Mucosa of rectum (tissue), 2 donors: ENCODE measurements around the gene MORN5.
A peak's percentile ranks its signal among the peaks of the same experiment; 100 is the strongest.

Experiments used
- H3K27ac ChIP-seq, 2 donors: one replicate each; pipeline ENCODE4 v1.7.0; 2013; ENCODE audit warnings: inconsistent platforms in 2 of 2, low read depth in 2 of 2, low read length in 2 of 2
- H3K27me3 ChIP-seq, 2 donors: one replicate each; pipeline ENCODE4 v1.7.0; 2013; ENCODE audit warnings: low read length in 2 of 2; ENCODE audit not compliant: control insufficient read depth in 2 of 2, insufficient read depth in 2 of 2
- H3K36me3 ChIP-seq, 2 donors: one replicate each; pipeline ENCODE4 v1.7.0; 2013; ENCODE audit warnings: low read length in 2 of 2; ENCODE audit not compliant: control insufficient read depth in 2 of 2, insufficient read depth in 2 of 2
- H3K4me1 ChIP-seq, 2 donors: one replicate each; pipeline ENCODE4 v1.7.0; 2013; ENCODE audit warnings: low read length in 2 of 2, mild to moderate bottlenecking in 1 of 2; ENCODE audit not compliant: control insufficient read depth in 2 of 2, insufficient read depth in 2 of 2
- H3K4me3 ChIP-seq, 2 donors: one replicate each; pipeline ENCODE4 v1.7.0; 2013; ENCODE audit warnings: low read length in 2 of 2
- H3K9ac ChIP-seq, 2 donors: one replicate each; pipeline ENCODE4 v1.7.0; 2013; ENCODE audit warnings: low read length in 2 of 2, low read depth in 1 of 2, mild to moderate bottlenecking in 1 of 2
- H3K9me3 ChIP-seq, 2 donors: one replicate each; pipeline ENCODE4 v1.7.0; 2013; ENCODE audit warnings: low read length in 2 of 2; ENCODE audit not compliant: control insufficient read depth in 2 of 2
- donor health status: healthy.
- donor health status: Normal muscosa, but diverticular disease.

MORN5 gene

DNA sequence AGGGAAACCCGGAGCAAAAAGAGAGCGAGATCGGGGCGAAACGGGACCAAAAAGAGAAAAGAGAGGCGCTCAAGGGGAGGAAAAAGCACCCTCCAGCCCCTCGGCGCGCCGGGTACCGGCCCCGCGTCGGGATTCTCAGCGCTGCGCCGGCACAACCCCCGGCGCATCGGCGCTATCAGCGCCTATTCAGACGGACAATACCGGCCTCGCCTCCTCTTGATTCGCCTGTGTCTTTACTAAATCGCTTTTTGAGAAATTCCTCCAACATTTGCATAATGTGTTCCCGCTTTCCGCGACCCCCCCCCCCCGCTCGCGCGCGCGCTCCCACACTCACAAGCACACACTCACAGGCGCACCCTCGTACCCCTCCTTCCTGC lies 68.5 kb downstream of the MORN5 start:
- H3K4me1 ChIP-seq = peaks cover 0 to 2% of the 10 kb centered on the region in 2 donors
- peak overlapping the region; percentile 31 to 43 for H3K4me3 ChIP-seq
- H3K9ac ChIP-seq = no peak overlapping the region
- no peak overlapping the region for H3K27ac ChIP-seq
- no peaks in the 10 kb centered on the region for H3K36me3 ChIP-seq
- no peaks in the 10 kb centered on the region for H3K9me3 ChIP-seq
- H3K27me3 ChIP-seq = peaks cover 65 to 71% of the 10 kb centered on the region in 2 donors

GRCh38 chr9:122228568-122229484 lies 69.1 kb downstream of the MORN5 start, which contains the start of gene LHX6:
LHX6 (minus strand) TSS chr9:122228957; CDS start chr9:122228740, 217 bp downstream.
- Histone ChIP-seq H3K4me3 (peak within 1 kb of the TSS; percentile 31 to 43), H3K27me3 (peaks cover 59 to 71% of the 10 kb centered on the region in 2 donors), H3K9ac (no peak within 1 kb of the TSS), H3K27ac (no peak within 1 kb of the TSS), H3K36me3 (no peaks in the 10 kb centered on the region), H3K9me3 (no peaks in the 10 kb centered on the region), H3K4me1 (peaks cover 0 to 2% of the 10 kb centered on the region in 2 donors)

GRCh38 chr9:122229485-122229837 lies 69.8 kb downstream of the MORN5 start:
- Histone ChIP-seq H3K4me3 (no peak overlapping the region), H3K9me3 (no peaks in the 10 kb centered on the region), H3K27ac (no peak overlapping the region), H3K27me3 (peaks cover 54 to 67% of the 10 kb centered on the region in 2 donors), H3K36me3 (no peaks in the 10 kb centered on the region), H3K4me1 (peaks cover 0 to 2% of the 10 kb centered on the region in 2 donors), H3K9ac (no peak overlapping the region)

DNA sequence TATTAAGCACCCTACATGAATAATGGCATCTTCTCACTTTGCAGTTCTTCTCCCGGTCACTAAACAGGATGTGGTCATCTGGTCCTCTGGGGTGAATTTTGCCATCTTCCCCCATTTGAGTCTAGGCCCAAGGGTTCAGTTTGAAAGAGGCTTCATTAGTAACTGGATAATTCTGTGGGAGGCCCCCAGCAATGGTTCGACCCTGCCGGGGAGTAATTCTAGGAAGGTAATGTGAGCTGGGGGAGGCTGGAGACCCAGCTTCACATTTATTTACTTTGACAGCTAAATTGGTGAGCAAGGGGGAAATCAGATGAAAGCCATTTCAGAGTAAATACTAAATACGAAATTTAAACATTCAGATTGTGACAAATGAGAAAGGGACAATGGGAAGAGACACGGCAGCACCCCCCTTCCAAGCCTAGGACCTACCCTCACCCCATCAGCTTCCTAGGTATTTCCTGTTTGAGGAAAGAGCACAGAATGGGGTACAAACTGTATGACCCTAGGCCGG lies 73.1 kb downstream of the MORN5 start:
- H3K9ac ChIP-seq = no peak overlapping the region

DNA sequence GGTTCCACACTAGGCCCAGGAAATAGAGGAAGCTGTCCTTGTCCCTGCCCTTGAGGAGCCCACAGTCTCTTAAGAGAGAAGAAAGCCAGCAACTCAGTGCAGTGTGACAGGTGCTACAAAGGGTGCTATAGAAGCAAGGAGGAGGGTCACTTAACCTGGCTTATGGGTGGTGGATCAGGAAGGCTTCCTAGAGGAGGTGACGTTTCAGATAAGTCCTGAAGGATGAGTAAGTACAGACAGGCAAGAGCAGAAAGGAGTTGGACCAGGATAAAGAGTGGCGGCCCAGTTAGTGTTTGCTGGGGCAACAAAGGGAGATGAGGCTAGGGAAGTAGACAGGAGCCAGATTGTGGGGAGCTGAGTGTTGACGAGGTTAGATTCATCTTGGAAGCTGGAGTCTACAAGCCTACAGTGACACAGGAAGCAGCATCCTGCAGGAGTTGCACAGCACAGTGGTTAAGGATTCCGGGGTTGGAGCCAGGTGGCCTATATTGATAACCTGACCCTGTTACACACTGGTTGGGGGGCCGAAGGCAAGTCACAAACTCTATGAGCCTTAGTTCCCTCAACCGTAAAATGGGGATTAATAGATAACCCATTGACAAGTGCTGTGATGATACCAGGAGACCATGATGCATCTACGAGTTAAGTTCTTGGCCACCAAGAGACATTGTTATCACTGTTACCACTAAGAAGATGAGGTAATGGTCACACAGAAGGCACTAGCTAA lies 74.5 kb downstream of the MORN5 start:
- Histone ChIP-seq H3K36me3 (no peaks in the 10 kb centered on the region), H3K9me3 (no peaks in the 10 kb centered on the region), H3K4me3 (no peak overlapping the region), H3K9ac (no peak overlapping the region), H3K27me3 (peaks cover 23 to 29% of the 10 kb centered on the region in 2 donors), H3K4me1 (no peaks in the 10 kb centered on the region), H3K27ac (no peak overlapping the region)

More for the DNA sequence above, 73.1 kb downstream of the MORN5 start:
- Histone ChIP-seq H3K27ac (no peak overlapping the region), H3K27me3 (peaks cover 26 to 39% of the 10 kb centered on the region in 2 donors), H3K36me3 (no peaks in the 10 kb centered on the region), H3K4me3 (no peak overlapping the region), H3K9me3 (no peaks in the 10 kb centered on the region), H3K4me1 (peaks cover 0 to 2% of the 10 kb centered on the region in 2 donors)

DNA sequence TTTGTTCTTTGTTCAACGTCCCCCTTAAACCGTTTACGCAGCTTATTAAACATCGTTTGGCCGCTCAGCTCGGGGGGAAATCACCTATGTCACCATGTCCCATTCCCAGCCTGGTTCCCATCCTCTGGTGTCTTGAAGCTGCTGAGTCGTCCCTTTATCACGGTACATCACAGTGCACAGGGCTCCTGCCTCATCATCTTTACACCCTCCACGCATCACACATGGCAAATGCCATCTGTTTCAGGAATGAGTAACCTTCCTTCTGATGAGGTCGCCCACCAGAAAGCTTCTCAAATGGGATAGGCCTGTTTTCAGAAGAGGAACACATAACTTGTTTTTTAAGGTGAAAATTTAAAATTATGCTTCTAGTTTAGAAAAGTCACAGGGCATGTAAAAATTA lies 77.0 kb downstream of the MORN5 start:
- Histone ChIP-seq H3K9me3 (no peaks in the 10 kb centered on the region), H3K27me3 (peaks cover 0 to 4% of the 10 kb centered on the region in 2 donors), H3K4me1 (no peaks in the 10 kb centered on the region), H3K9ac (no peak overlapping the region), H3K27ac (no peak overlapping the region), H3K4me3 (no peak overlapping the region), H3K36me3 (peaks cover 13 to 15% of the 10 kb centered on the region in 2 donors)

GRCh38 chr9:122239722-122240121 lies 80.0 kb downstream of the MORN5 start:
- H3K4me3 ChIP-seq = no peak overlapping the region
- no peaks in the 10 kb centered on the region for H3K9me3 ChIP-seq
- H3K4me1 ChIP-seq = no peaks in the 10 kb centered on the region
- no peak overlapping the region for H3K9ac ChIP-seq
- H3K27me3 ChIP-seq = no peaks in the 10 kb centered on the region
- H3K36me3 ChIP-seq = peaks cover 36 to 39% of the 10 kb centered on the region in 2 donors
- no peak overlapping the region for H3K27ac ChIP-seq

GRCh38 chr9:122244349-122244748 lies 84.6 kb downstream of the MORN5 start:
- H3K27ac ChIP-seq = no peak overlapping the region
- H3K4me1 ChIP-seq = no peaks in the 10 kb centered on the region
- no peak overlapping the region for H3K4me3 ChIP-seq
- no peaks in the 10 kb centered on the region for H3K9me3 ChIP-seq
- no peaks in the 10 kb centered on the region for H3K27me3 ChIP-seq
- peaks cover 57 to 58% of the 10 kb centered on the region in 2 donors for H3K36me3 ChIP-seq
- H3K9ac ChIP-seq = no peak overlapping the region

DNA sequence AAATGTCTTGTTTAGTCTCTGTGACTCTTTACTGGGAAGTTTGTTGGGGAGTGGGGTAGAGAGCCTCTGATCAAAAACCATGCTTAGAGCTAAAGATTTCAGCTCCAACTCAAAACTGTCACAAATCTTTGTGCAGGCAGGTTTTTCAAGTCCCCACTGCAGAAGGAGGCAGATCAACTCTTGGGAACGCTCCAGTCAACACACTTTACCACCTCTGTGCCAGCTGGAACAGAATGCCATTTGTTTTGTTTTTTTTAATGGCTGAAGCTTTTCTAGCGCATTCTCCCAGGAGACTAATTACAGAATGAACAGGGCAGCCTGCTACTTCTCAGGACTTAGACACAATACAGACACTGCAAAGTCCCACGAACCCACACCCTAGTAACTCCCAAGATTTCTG lies 87.0 kb downstream of the MORN5 start:
- Histone ChIP-seq H3K27me3 (no peaks in the 10 kb centered on the region), H3K9ac (no peak overlapping the region), H3K36me3 (peaks cover 53 to 57% of the 10 kb centered on the region in 2 donors)

DNA sequence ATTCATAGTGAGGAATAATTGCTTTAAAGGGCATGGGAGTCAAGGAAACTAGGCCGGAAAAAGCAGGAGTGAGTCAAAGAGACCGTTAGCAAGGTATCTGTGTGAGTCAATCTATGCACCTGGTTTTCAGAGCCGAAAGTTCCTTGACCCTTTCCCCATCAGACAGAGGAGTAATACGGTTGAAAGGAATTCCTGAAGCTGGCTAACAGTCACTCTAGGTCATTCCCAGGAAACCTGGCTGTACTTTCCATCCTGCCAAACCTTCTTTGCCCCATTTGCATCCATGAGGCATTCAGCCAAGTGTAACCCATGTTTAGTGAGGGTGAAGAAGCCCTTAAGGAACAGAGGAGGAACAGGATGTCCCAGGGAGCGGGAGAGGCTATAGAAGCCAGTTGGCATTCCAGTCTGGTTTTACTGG lies 88.7 kb downstream of the MORN5 start:
- H3K4me3 ChIP-seq = no peak overlapping the region
- no peak overlapping the region for H3K27ac ChIP-seq
- no peak overlapping the region for H3K9ac ChIP-seq
- H3K4me1 ChIP-seq = no peaks in the 10 kb centered on the region
- peaks cover 47 to 50% of the 10 kb centered on the region in 2 donors for H3K36me3 ChIP-seq
- H3K27me3 ChIP-seq = no peaks in the 10 kb centered on the region
- no peaks in the 10 kb centered on the region for H3K9me3 ChIP-seq

More for the DNA sequence above, 87.0 kb downstream of the MORN5 start:
- no peak overlapping the region for H3K27ac ChIP-seq
- H3K4me1 ChIP-seq = no peaks in the 10 kb centered on the region
- no peak overlapping the region for H3K4me3 ChIP-seq
- H3K9me3 ChIP-seq = no peaks in the 10 kb centered on the region
